NCI-H345 treated with DMSO at 0.1 percent for 48 hours (cell line): ENCODE results near the gene S100Z.
A peak's percentile ranks its signal among the peaks of the same experiment; 100 is the strongest.
"Not testable (repeated sequence)": the region's sequence is repeated elsewhere in the genome, so short reads cannot be mapped to it uniquely, and the experiment has no call there.

Source experiments
- DNase-seq: peaks from one replicate; lab custom pipeline; 2025; ENCODE audit not compliant: unreplicated experiment; lab: John Stamatoyannopoulos, UW

The S100Z gene

GRCh38 chr5:76867827-76868693, 18.2 kb downstream of the S100Z start:
- peak; percentile 59 for DNase-seq

GRCh38 chr5:76870046-76870445, 20.2 kb downstream of the S100Z start:
- no peak for DNase-seq

GRCh38 chr5:76874088-76874581, 24.3 kb downstream of the S100Z start:
- DNase-seq: peak; percentile 38

- no peak for DNase-seq
These were observed 39.0 kb downstream of the S100Z start for GRCh38 chr5:76888733-76889300.

- DNase-seq: no peak
These were observed 43.5 kb downstream of the S100Z start for GRCh38 chr5:76893294-76893693.

- DNase-seq: no peak
These were observed 46.4 kb downstream of the S100Z start for GRCh38 chr5:76896196-76896595.

- no peak for DNase-seq
These were observed 51.7 kb downstream of the S100Z start for GRCh38 chr5:76901522-76901921.

- DNase-seq: no peak
These were observed 58.4 kb downstream of the S100Z start for GRCh38 chr5:76908166-76908565.

GRCh38 chr5:76910344-76910933, 60.6 kb downstream of the S100Z start:
- not testable (repeated sequence) for DNase-seq

GRCh38 chr5:76914671-76915070, 64.9 kb downstream of the S100Z start:
- not testable (repeated sequence) for DNase-seq

GRCh38 chr5:76918539-76918938, 68.7 kb downstream of the S100Z start:
- DNase-seq: no peak

GRCh38 chr5:76920491-76920890, 70.7 kb downstream of the S100Z start:
- DNase-seq: no peak

GRCh38 chr5:76926329-76927105, 76.7 kb downstream of the S100Z start:
- DNase-seq: no peak

GRCh38 chr5:76927961-76928360, 78.1 kb downstream of the S100Z start:
- DNase-seq: no peak

- DNase-seq: no peak
These were observed 80.3 kb downstream of the S100Z start for GRCh38 chr5:76930083-76930482.

GRCh38 chr5:76938177-76938576, 88.4 kb downstream of the S100Z start:
- no peak for DNase-seq

- no peak for DNase-seq
These were observed 91.2 kb downstream of the S100Z start for GRCh38 chr5:76941000-76941399.

- DNase-seq: no peak
These were observed 91.6 kb downstream of the S100Z start for GRCh38 chr5:76941442-76941841.

GRCh38 chr5:76942581-76942980, 92.8 kb downstream of the S100Z start:
- DNase-seq: no peak

GRCh38 chr5:76943006-76943405, 93.2 kb downstream of the S100Z start:
- no peak for DNase-seq

GRCh38 chr5:76944638-76945037, 94.8 kb downstream of the S100Z start:
- DNase-seq: no peak
